KOPT-K1 (cell line): ENCODE data around the gene KBTBD12.
"Not testable (repeated sequence)": the region's sequence is repeated elsewhere in the genome, so short reads cannot be mapped to it uniquely, and the experiment has no call there.

Experiments
- H3K27ac ChIP-seq: fragments of 200-600 bp; sonication (generic); 2 replicates; pipeline ENCODE4 v1.5.1; 2016; ENCODE audit warnings: antibody characterized with exemption, mild to moderate bottlenecking, low read depth, low read length; ENCODE audit not compliant: poor library complexity, severe bottlenecking
- H3K36me3 ChIP-seq: fragments of 200-600 bp; sonication (generic); 2 replicates; pipeline ENCODE4 v1.5.1; 2017; ENCODE audit warnings: antibody characterized with exemption, mild to moderate bottlenecking, low read length, moderate library complexity; ENCODE audit not compliant: insufficient read depth
- H3K9me3 ChIP-seq: fragments of 200-600 bp; sonication (generic); 2 replicates; pipeline ENCODE4 v1.5.1; 2017; ENCODE audit warnings: antibody characterized with exemption, low read length, mild to moderate bottlenecking; ENCODE audit not compliant: insufficient read depth, poor library complexity, severe bottlenecking

KBTBD12 gene

DNA sequence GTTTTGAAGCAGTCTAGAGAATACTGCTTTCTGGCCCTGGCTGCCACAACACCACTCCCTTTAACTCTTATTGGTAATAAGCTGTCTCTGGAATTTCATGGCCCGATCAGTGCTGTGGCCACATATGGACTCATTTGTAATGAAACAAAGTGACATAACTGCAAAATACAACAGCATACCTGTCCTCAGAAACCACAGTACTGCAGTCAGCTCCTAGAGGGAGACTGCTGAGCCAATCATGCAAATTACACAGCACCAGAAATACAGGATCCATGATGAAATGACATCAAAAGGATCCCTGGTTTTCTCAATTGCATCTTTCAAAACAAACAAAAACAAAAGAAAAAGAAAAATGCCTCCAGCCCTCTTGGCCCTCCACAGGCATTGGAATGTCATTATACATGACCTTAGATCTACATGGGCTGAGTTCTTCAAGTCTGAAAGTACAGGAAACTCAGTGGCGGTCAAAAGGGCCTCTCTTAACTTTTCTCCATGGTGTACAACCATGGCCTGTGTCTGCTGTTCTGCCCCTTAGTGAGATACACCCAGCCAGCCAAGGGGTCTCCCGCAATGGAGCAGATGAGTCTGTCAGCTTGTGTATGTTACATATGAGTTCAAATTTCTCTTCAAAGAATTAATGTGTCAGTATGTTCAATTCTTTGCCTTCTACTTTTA lies 24.9 kb upstream of the KBTBD12 start:
- H3K27ac ChIP-seq: no peak overlapping the region
- no peaks in the 10 kb centered on the region for H3K36me3 ChIP-seq
- H3K9me3 ChIP-seq: peaks cover 10% of the 10 kb centered on the region

DNA sequence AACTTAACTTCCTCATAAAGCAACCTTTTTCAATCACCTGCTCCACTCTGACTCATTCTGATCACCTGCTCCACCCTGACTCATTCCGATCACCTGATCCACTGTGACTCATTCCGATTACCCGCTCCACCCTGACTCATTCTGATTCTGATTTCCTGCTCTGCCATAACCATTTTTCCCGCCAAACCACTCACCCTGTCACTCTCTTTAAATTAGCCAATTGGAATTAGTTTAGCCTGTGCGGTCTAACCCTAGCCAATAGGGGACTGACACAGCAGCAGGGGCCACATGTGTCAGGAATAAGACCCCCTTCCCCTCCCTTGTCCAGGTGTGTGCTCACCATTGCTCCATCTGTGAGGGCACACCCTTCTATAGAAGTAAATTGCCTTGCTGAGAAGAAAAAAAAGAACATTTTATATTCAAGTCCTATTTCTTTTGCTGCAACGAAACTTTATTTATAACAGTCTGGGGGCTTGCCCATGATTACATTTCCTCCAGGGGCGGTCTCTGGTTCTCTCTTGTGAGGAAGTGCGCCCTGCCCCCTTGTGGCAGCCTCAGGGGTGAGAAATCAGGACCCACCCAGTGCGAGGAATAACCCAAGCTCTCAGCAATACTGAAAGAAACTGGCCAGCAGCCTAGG lies 24.3 kb upstream of the KBTBD12 start:
- H3K27ac ChIP-seq, H3K36me3 ChIP-seq: not testable (repeated sequence)
- peaks cover 10% of the 10 kb centered on the region for H3K9me3 ChIP-seq

DNA sequence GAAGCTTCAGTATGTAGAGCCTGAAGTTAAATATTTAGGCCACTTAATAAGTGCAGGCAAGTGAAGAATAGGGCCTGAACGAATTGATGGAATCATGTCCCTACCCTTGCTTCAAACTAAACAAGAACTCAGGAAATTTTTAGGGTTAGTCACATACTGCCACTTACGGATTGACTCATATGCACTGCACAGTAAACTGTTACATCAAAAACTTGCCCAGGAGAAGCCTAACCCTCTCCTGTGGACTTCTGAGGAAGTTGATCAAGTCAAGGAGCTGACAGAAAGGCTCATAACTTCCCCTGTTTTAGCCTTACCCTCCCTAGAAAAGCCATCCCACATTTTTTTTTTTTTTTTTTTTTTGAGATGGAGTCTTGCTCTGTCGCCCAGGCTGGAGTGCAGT lies 20.6 kb upstream of the KBTBD12 start:
- H3K9me3 ChIP-seq: peaks cover 10% of the 10 kb centered on the region
- no peak overlapping the region for H3K27ac ChIP-seq
- H3K36me3 ChIP-seq: no peaks in the 10 kb centered on the region

DNA sequence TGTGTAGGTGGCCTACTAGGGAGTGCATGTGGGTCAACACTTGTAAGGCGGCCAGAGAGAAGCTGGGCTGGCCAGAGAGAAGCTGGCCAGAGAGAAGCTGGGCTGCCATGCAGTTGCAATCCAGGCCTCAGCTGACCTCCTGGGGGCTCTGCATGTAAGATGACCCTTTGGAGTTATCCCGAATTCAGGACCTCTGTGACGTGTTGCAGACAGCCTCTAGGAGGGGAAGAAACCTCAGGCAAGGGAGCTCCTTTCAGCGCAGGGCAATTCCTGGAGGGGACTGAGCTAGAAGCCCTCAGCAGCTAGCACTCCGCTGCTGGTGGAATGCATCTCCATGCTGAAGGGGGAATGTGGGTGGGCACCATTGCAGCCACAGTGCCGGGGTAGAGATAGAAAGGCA lies 15.8 kb upstream of the KBTBD12 start:
- H3K9me3 ChIP-seq: no peaks in the 10 kb centered on the region
- no peaks in the 10 kb centered on the region for H3K36me3 ChIP-seq
- no peak overlapping the region for H3K27ac ChIP-seq

DNA sequence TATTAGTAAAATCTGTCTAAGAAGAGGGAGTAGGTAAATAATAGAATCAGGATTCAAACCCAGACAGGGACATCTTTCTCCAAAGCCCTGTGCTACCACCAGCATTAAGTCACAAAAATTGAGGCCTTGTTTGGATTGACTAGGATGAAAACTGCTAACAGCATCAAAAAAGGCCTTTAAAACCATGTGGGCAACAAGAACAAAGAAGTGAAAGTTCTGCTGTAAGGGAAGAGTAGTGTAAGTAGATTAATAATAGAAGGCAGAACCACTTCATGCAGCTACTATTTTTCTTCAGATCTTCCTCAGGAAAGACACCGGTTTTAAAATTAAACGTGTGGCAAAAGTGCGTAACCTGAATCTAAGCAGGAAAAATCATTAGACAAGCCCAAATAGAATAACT lies 15.3 kb upstream of the KBTBD12 start:
- Histone ChIP-seq H3K36me3 (no peaks in the 10 kb centered on the region), H3K9me3 (no peaks in the 10 kb centered on the region), H3K27ac (no peak overlapping the region)

DNA sequence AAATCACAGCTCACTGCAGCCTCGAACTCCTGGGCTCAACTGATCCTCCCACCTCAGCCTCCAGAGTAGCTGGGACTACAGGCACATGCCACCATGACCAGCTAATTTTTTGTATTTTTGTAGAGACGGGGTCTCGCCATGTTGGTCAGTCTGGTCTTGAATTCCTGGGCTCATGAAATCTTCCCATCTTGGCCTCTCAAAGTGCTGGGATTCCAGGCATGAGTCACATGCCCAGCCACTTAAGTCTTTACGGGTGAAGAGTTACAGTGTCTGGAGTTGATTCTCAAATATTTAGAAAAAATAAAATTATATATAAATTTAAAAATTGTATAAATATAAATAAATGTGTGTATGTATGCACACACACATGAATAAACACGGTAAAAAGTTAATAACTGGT lies 14.5 kb upstream of the KBTBD12 start:
- Histone ChIP-seq H3K36me3 (no peaks in the 10 kb centered on the region), H3K9me3 (no peaks in the 10 kb centered on the region), H3K27ac (no peak overlapping the region)

DNA sequence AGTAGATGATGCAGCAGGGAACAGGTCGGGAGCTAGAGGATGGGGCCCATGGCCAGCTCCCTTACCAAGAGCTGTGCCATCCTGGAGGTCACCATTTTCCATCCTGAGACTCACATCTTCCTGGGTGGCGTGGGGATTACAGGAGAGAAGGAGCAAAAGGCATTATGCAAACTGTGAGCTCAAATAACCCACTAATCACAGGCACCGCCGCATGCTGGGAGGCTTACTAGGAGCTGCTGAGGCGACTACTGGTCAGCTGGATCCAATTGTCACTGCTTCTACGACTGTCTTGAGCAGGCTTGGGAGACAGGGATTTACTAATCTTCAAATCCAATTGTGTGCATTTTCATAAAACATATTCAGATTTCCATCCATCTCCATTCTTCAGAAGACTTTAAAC lies 12.5 kb upstream of the KBTBD12 start:
- no peaks in the 10 kb centered on the region for H3K9me3 ChIP-seq

DNA sequence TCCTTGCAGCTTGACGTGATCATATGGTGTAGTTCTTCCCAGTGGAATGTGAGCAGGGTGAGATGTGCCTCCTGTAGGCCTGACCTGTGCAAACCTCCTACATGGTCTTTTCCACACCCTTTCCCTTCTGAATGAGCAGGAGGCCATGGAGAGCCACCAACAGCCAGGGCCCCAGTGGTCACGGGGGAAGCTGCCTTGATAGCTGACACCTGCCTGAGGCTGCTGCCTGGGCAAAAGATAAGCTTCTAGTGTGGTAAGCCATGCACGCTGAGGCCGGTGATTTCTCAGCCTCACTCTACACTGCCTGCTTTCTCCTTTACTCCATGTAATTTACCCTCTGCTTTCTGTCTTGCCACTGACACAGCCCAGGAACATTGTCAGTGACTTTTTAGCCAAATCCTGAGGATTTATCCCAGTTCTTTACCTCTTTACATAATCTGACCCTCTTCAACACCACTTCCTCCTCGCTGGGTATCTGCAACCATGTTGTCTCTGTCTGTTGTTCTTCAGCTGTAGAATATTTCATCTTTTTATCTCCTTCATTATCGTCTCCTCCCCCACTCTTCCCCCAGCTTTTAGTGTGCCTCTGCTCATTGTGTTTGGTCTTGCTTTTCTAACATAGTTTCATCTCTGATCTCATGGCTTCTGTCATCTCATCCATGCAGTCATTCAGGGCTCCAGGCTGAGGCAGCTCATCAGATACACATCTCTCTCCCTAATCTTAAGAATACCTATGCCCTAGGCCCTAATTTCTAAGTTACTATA lies 11.2 kb upstream of the KBTBD12 start:
- Histone ChIP-seq H3K27ac (no peak overlapping the region), H3K9me3 (no peaks in the 10 kb centered on the region)

More for the DNA sequence above, 12.5 kb upstream of the KBTBD12 start:
- no peak overlapping the region for H3K27ac ChIP-seq
- H3K36me3 ChIP-seq: no peaks in the 10 kb centered on the region

DNA sequence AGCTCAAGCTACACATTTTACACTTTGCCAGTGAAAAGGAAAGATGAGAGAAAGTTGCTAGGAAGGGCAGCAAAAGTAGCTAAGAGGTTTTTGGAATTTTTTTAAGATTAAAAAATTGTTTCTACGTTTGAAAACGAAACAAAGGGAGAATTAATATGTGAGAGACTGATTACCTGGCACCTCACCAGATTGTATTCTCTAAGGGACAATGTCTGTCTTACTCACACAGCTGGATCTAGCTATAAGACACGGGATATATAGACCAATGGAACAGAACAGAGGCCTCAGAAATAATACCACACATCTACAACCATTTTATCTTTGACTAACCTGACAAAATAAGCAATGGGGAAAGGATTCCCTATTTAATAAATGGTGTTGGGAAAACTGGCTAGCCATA lies 9.5 kb upstream of the KBTBD12 start:
- Histone ChIP-seq H3K9me3 (no peaks in the 10 kb centered on the region), H3K36me3 (no peaks in the 10 kb centered on the region), H3K27ac (no peak overlapping the region)

More for the DNA sequence above, 11.2 kb upstream of the KBTBD12 start:
- H3K36me3 ChIP-seq: no peaks in the 10 kb centered on the region

DNA sequence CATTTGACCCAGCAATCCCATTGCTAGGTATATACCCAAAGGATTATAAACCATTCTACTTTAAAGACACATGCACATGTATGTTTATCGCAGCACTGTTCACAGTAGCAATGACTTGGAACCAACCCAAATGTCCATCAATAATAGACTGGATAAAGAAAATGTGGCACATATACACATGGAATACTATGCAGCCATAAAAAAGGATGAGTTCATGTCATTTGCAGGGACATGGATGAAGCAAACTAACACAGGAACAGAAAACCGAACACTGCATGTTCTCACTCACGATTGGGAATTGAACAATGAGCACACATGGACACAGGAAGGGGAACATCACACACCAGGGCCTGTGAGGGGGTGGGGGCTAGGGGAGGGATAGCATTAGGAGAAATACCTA lies 8.4 kb upstream of the KBTBD12 start:
- not testable (repeated sequence) for H3K9me3 ChIP-seq, H3K27ac ChIP-seq, H3K36me3 ChIP-seq

DNA sequence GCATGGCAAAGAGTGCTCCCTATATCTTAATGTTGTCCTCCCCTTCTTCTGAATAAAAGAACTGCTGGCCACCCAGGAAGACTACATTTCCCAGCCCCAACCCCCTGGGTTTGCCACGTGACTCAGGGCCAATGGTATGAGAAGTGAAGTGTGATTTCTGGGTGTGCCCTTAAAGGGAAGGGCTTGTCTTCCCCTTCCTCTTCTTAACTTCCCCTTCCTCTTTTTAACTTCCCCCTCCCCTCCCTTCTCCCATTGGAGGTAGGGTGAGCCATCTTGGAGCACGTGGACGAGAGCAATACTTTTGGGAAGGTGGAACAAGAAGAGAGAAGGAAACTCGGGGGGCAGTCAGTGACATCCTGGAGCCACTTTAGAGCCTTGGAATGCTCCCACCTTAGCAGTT lies 6.8 kb upstream of the KBTBD12 start:
- Histone ChIP-seq H3K27ac (no peak overlapping the region), H3K36me3 (no peaks in the 10 kb centered on the region), H3K9me3 (no peaks in the 10 kb centered on the region)

DNA sequence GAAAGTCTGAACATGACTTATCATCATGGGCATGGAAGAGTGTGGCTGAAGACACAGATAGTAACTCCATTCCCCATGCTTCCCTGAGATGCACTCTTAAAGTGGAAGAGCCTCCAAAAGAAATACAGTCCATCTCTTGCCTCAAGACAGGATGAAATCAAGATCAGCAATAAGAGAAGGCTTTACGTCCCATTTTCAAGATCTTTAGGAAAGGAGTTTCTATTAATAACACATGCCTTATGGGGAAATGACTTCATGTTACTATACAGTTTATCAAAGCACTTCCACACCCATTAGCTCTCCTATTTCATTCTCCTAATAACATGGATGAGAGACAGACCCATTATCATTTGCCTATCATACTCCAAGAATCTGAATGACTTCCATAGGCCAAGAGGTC lies 6.1 kb upstream of the KBTBD12 start:
- H3K27ac ChIP-seq: no peak overlapping the region
- no peaks in the 10 kb centered on the region for H3K9me3 ChIP-seq
- H3K36me3 ChIP-seq: no peaks in the 10 kb centered on the region

DNA sequence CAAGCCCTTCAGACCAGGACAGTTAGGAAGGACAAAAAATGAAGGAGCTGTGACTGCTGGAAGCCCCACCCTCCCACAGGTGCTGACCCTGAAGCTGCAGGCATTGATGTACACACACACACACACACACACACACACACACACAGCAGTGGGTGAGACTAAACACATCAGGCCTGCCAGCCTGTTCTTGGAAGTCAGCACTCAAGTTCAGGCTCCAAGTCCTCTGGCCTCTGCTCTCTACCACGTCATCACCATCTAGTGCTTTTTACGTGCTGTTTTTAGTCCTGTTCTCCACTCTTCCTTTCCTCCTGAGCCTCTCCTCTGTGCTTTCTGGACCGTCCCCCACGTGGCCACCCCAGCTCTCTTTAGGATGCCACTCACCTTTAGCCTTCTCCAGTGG lies 5.4 kb upstream of the KBTBD12 start:
- no peaks in the 10 kb centered on the region for H3K9me3 ChIP-seq
- H3K27ac ChIP-seq: no peak overlapping the region
- H3K36me3 ChIP-seq: no peaks in the 10 kb centered on the region

DNA sequence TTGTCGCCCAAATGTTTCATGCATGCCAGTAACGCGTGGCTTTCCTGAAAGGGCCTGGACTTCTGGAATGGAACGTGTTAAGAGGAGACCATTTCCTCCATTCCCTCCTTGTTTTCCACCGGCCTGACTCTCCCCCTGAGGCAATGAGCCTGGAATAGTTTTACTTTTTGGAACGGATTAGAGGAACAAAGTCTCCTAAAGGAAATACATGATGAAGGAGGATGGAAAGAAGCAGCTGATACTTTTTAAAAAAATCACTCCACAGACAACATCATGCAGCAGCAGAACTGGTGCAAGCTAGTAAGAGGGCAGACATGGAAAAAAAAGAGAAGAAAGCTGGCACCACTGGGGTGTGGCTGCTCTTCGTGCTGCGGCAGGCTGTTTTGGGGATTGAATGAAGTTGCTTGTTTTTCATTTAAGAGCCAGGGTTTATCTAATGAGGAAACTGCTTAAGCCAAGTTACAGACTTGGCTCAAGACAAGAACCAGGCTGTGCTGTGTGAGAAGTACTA lies 3.6 kb upstream of the KBTBD12 start:
- Histone ChIP-seq H3K9me3 (no peaks in the 10 kb centered on the region), H3K36me3 (no peaks in the 10 kb centered on the region), H3K27ac (no peak overlapping the region)

DNA sequence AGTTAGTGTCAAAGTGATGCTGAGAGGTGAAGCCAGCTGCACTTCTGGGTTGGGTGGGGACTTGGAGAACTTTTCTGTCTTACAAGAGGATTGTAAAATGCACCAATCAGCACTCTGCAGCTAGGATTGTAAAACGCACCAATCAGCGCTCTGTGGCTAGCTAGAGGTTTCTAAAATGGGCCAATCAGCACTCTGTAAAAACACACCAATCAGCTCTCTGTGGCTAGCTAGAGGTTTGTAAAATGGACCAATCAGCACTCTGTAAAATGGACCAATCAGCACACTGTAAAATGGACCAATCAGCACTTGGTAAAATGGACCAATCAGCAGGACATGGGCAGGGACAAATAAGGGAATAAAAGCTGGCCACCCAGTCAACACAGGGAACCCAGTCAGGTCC lies 1.2 kb upstream of the KBTBD12 start:
- not testable (repeated sequence) for H3K27ac ChIP-seq, H3K36me3 ChIP-seq, H3K9me3 ChIP-seq
